Prostate gland (tissue), 2 donors: ENCODE results near the gene CES5A. TPM values are rescaled to one million over a fixed set of nuclear protein-coding genes. Genes with fewer than 3 reads are reported as not detected.

Source experiments
- DNase-seq: peaks from one replicate; pipeline ENCODE4 v3.0.0-alpha.2; 2019; ENCODE audit warnings: low spot score
- H3K27ac ChIP-seq, 2 donors: fragments of 200-600 bp; sonication (generic); 2 replicates each; pipeline ENCODE4 v1.5.1; 2017 to 2019
- H3K27me3 ChIP-seq: fragments of 200-600 bp; sonication (generic); replicated peaks from 2 replicates; pipeline ENCODE4 v1.5.1; 2019; ENCODE audit not compliant: insufficient read depth
- H3K36me3 ChIP-seq, 2 donors: fragments of 200-600 bp; sonication (generic); 1 replicate in 1 of 2; 2 replicates in 1 of 2; pipeline versions ENCODE4 v1.5.1 to v1.8.1; 2017 to 2019
- H3K4me1 ChIP-seq: fragments of 200-600 bp; sonication (generic); replicated peaks from 2 replicates; pipeline ENCODE4 v1.5.1; 2019
- H3K4me3 ChIP-seq, 2 donors: fragments of 200-600 bp; sonication (generic); 2 replicates each; pipeline ENCODE4 v1.5.1; 2017 to 2019
- H3K9me3 ChIP-seq: fragments of 200-600 bp; sonication (generic); 2 replicates; pipeline ENCODE4 v1.5.1; 2017
- POLR2A ChIP-seq: fragments of 450-650 bp; IDR thresholded peaks from one replicate; pipeline ENCODE4 v1.6.1; 2016; ENCODE audit warnings: antibody characterized with exemption, mild to moderate bottlenecking
- POLR2AphosphoS5 ChIP-seq: sonication (generic); formaldehyde crosslinking; IDR thresholded peaks from one replicate; pipeline ENCODE4 v1.6.1; 2017; ENCODE audit warnings: antibody characterized with exemption
- WGBS: methylation state at CpG from one replicate; pipeline ENCODE4 v1.1.5; 2018; 5-methylcytosine and 5-hydroxymethylcytosine counted together
- intact Hi-C: fragments of 100-400 bp; cut with DNase I; formaldehyde crosslinking; loops from one replicate; pipeline ENCODE4 v1.14.2; 2022
- total RNA-seq, 2 donors: library from RNA; depleted of rRNA; stranded (reverse); fragments of >200 nt; gene quantifications; one replicate each; pipeline ENCODE4 v1.1.0, GENCODE V29; 2016
- TF ChIP-seq, protein P1 (sequence below), 4 experiments: fragments of 200-600 bp in 2 of 4; fragments of 450-650 bp in 2 of 4; sonication (generic) in 2 of 4; IDR thresholded peaks; 1 replicate in 3 of 4; 2 replicates in 1 of 4; pipeline ENCODE4 v1.5.1; 2016 to 2019; ENCODE audit warnings: antibody characterized with exemption in 4 of 4, mild to moderate bottlenecking in 2 of 4, moderate library complexity in 2 of 4

Gene CES5A
- total RNA-seq, 2 donors from 2014 or later: not detected

DNA sequence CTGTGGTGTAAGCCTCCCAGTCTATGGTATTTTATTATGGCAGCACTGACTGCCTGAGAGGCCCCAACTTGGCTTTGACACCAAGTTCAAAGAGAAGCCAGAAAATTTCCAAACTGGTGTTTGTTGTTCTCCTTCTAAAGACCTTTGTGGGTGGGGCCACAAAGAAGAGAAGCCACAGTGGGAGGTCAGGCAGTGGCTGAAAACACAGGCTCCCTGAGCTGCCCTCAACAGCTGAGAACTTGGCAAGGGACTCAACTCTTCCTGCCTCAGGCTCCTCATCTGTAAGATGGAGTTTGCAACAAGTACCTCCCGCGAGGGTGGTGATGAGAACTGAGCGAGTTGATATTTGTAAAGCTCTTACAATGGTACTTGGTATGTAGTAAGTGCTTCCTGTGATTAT, 18.2 kb downstream of the CES5A start:
- no peaks in the 10 kb centered on the region for H3K4me1 ChIP-seq
- intact Hi-C loops: no loop called here

DNA sequence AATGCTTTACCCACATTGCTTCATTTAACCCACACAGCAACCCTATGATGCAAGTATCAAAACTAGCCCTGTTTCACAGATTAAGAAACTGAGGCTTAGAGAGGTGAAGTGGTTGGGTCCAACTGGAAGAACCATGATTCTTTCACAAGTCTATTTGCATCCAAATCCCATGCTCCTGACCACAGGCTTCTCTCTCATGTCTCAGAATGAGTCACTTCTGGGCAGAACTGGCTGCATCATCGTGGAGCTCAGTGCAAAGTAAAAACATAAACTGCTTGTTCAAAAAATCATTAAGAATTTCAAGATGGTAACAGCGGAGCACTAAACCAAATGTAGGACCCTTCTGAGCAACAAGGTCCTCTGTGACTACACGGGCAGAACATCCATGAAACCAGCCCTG, 22.1 kb downstream of the CES5A start:
- DNase-seq: no peak
- Histone ChIP-seq H3K27me3 (no peaks in the 10 kb centered on the region), H3K4me1 (no peaks in the 10 kb centered on the region), H3K36me3 (no peaks in the 10 kb centered on the region), H3K27ac (no peak overlapping the region), H3K9me3 (no peaks in the 10 kb centered on the region), H3K4me3 (no peak overlapping the region)
- TF ChIP-seq POLR2AphosphoS5 (no peak), POLR2A (no peak)
- TF ChIP-seq, protein P1, sequence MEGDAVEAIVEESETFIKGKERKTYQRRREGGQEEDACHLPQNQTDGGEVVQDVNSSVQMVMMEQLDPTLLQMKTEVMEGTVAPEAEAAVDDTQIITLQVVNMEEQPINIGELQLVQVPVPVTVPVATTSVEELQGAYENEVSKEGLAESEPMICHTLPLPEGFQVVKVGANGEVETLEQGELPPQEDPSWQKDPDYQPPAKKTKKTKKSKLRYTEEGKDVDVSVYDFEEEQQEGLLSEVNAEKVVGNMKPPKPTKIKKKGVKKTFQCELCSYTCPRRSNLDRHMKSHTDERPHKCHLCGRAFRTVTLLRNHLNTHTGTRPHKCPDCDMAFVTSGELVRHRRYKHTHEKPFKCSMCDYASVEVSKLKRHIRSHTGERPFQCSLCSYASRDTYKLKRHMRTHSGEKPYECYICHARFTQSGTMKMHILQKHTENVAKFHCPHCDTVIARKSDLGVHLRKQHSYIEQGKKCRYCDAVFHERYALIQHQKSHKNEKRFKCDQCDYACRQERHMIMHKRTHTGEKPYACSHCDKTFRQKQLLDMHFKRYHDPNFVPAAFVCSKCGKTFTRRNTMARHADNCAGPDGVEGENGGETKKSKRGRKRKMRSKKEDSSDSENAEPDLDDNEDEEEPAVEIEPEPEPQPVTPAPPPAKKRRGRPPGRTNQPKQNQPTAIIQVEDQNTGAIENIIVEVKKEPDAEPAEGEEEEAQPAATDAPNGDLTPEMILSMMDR (IDR thresholded peaks at IDR 0.05): no peak
- 81% methylated on average over 3 of the region's 3 CpGs for WGBS
- intact Hi-C loops: no loop called here

More for the DNA sequence above, 18.2 kb downstream of the CES5A start:
- DNase-seq: no peak
- no peaks in the 10 kb centered on the region for H3K9me3 ChIP-seq
- 79% methylated on average over 3 of the region's 3 CpGs for WGBS
- H3K4me3 ChIP-seq: no peak overlapping the region
- H3K27me3 ChIP-seq: no peaks in the 10 kb centered on the region
- H3K36me3 ChIP-seq: no peaks in the 10 kb centered on the region
- H3K27ac ChIP-seq: no peak overlapping the region
- no peak for TF ChIP-seq POLR2AphosphoS5
- TF ChIP-seq POLR2A: no peak
- TF ChIP-seq, protein P1 (IDR thresholded peaks at IDR 0.05): no peak

DNA sequence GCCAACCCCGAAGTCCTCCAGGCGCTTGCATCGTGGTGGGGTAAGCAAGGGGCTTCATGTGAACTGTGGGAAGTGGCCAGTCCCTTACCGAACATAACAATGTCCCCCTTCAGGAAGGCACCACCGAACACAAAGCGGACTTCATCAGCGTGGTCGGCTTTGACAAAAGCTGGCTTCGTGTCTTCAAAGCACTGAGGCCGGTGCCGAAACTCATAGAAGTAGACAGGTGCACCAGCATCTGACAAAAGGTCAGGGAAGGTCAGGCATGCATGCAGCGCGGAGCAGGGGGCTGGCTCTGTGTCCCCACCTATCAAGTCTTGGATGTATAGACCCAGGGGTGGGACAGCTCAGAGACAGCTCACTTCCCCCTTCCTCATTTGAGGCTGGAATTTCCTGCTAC, 25.6 kb downstream of the CES5A start:
- no peak for DNase-seq
- Histone ChIP-seq H3K9me3 (no peaks in the 10 kb centered on the region), H3K27ac (no peak overlapping the region), H3K4me1 (no peaks in the 10 kb centered on the region), H3K27me3 (no peaks in the 10 kb centered on the region), H3K4me3 (no peak overlapping the region), H3K36me3 (no peaks in the 10 kb centered on the region)
- intact Hi-C loops: no loop called here
- TF ChIP-seq POLR2AphosphoS5: no peak
- TF ChIP-seq, protein P1 (IDR thresholded peaks at IDR 0.05): no peak
- no peak for TF ChIP-seq POLR2A
- 67% methylated on average over 13 of the region's 13 CpGs for WGBS

- H3K4me3 ChIP-seq: no peak overlapping the region
- no peaks in the 10 kb centered on the region for H3K36me3 ChIP-seq
- H3K9me3 ChIP-seq: no peaks in the 10 kb centered on the region
- H3K27ac ChIP-seq: no peak overlapping the region
- TF ChIP-seq POLR2AphosphoS5 (no peak), POLR2A (no peak)
- TF ChIP-seq, protein P1 (IDR thresholded peaks at IDR 0.05): no peak
- no peaks in the 10 kb centered on the region for H3K27me3 ChIP-seq
- WGBS: 41% methylated on average over 11 of the region's 11 CpGs
- no peak for DNase-seq
- H3K4me1 ChIP-seq: no peaks in the 10 kb centered on the region
- intact Hi-C loops: no loop called here
Observed at GRCh38 chr16:55846598-55847346, 28.4 kb downstream of the CES5A start.

- no peak overlapping the region for H3K4me3 ChIP-seq
- TF ChIP-seq, protein P1 (IDR thresholded peaks at IDR 0.05): no peak
- no peak for TF ChIP-seq POLR2AphosphoS5
- TF ChIP-seq POLR2A: no peak
- no peaks in the 10 kb centered on the region for H3K36me3 ChIP-seq
- H3K27ac ChIP-seq: no peak overlapping the region
- WGBS: 49% methylated on average over 2 of the region's 2 CpGs
- intact Hi-C loops: loop anchor here (2.0 to 5.0 kb wide), 2 partner anchors 130 to 376 kb away; no protein-coding TSS in a partner anchor
- DNase-seq: no peak
- H3K9me3 ChIP-seq: no peaks in the 10 kb centered on the region
- no peaks in the 10 kb centered on the region for H3K27me3 ChIP-seq
- no peaks in the 10 kb centered on the region for H3K4me1 ChIP-seq
Observed at GRCh38 chr16:55843105-55843395, 32.1 kb downstream of the CES5A start.
